Measurements from ENCODE around the gene PODXL.
A peak's percentile ranks its signal among the peaks of the same experiment; 100 is the strongest.

Gene PODXL

DNA sequence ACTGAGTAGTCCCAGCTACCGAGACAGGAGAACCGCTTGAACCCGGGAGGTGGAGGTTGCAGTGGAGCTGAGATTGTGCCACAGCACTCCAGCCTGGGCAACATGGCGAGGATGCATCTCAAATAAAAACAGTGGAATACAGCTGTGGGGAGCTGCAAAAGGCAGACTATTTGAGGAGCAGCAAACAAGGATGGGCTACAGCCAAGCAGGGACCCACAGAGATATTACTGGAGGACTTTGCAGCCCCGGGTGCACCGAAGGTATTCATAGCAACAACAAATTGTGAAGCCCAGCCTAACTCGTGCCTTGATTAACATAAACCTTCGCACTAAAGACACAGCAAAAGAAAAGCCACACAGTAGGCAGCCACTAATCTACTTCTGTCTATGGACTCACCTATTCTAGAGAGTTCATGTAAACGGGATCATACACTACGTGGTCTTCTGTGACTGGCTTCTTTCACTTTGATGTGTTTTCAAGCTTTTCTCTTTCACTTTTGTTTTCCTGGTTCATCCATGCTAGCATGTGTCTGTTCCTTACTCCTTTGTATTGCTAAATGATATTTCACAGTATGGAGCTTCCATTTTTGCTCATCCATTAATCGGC lies 34.0 kb downstream of the PODXL start (continued):
- TF ChIP-seq ZSCAN18 (tag by site-specific recombination; IDR thresholded peaks at IDR 0.05) (no peak), ZNF2 (tag by site-specific recombination; IDR thresholded peaks at IDR 0.05) (no peak), ZNF274 (IDR thresholded peaks at IDR 0.05; ENCODE audit: low read length) (no peak), ZNF274 (tag by site-specific recombination; IDR thresholded peaks at IDR 0.05; ENCODE audit: borderline replicate concordance) (no peak), ZNF561 (tag by site-specific recombination; IDR thresholded peaks at IDR 0.05; ENCODE audit: borderline replicate concordance) (no peak)

- no peaks in the 10 kb centered on the region for H3K4me1 ChIP-seq (ENCODE audit: control insufficient read depth, insufficient read depth, low read length)
- ChIA-PET CTCF (interaction anchor here (0.6 to 1.5 kb wide), 5 partner anchors 8 to 133 kb away, joined by 3 to 8 read pairs (median 4); no protein-coding TSS in a partner anchor), POLR2A (no interaction called here)
- H3K9me3 ChIP-seq (ENCODE audit: control insufficient read depth, insufficient read depth, low read depth, low read length): no peaks in the 10 kb centered on the region
- TF ChIP-seq ZSCAN30 (tag by site-specific recombination; IDR thresholded peaks at IDR 0.05) (no peak), GLIS1 (tag by site-specific recombination; IDR thresholded peaks at IDR 0.05) (0 out of 2 replicates have a peak, but pooled peaks have one; percentile 15), MZF1 (tag by site-specific recombination; IDR thresholded peaks at IDR 0.05; ENCODE audit: borderline replicate concordance) (no peak), IKZF3 (tag by site-specific recombination; IDR thresholded peaks at IDR 0.05) (no peak), PRDM1 (tag by site-specific recombination; IDR thresholded peaks at IDR 0.05) (no peak), PRDM6 (tag by site-specific recombination; IDR thresholded peaks at IDR 0.05) (peak; percentile 68)
- TF ChIP-seq, protein P1, sequence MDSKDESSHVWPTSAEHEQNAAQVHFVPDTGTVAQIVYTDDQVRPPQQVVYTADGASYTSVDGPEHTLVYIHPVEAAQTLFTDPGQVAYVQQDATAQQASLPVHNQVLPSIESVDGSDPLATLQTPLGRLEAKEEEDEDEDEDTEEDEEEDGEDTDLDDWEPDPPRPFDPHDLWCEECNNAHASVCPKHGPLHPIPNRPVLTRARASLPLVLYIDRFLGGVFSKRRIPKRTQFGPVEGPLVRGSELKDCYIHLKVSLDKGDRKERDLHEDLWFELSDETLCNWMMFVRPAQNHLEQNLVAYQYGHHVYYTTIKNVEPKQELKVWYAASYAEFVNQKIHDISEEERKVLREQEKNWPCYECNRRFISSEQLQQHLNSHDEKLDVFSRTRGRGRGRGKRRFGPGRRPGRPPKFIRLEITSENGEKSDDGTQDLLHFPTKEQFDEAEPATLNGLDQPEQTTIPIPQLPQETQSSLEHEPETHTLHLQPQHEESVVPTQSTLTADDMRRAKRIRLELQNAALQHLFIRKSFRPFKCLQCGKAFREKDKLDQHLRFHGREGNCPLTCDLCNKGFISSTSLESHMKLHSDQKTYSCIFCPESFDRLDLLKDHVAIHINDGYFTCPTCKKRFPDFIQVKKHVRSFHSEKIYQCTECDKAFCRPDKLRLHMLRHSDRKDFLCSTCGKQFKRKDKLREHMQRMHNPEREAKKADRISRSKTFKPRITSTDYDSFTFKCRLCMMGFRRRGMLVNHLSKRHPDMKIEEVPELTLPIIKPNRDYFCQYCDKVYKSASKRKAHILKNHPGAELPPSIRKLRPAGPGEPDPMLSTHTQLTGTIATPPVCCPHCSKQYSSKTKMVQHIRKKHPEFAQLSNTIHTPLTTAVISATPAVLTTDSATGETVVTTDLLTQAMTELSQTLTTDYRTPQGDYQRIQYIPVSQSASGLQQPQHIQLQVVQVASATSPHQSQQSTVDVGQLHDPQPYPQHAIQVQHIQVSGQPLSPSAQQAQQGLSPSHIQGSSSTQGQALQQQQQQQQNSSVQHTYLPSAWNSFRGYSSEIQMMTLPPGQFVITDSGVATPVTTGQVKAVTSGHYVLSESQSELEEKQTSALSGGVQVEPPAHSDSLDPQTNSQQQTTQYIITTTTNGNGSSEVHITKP (tag by site-specific recombination; IDR thresholded peaks at IDR 0.05): peak; percentile 36; the same call in 1 of the 2 replicates
- H3K36me3 ChIP-seq (ENCODE audit: control insufficient read depth in 2 of 2, insufficient read depth in 1 of 2, low read length in 2 of 2): no peaks in the 10 kb centered on the region
- no peak overlapping the region for H3K4me3 ChIP-seq (ENCODE audit: low read depth, low read length)
- no peak overlapping the region for H3K27ac ChIP-seq (ENCODE audit: extremely low read depth, low read depth, low read length)
These were observed 34.7 kb downstream of the PODXL start for GRCh38 chr7:131521651-131522163.

DNA sequence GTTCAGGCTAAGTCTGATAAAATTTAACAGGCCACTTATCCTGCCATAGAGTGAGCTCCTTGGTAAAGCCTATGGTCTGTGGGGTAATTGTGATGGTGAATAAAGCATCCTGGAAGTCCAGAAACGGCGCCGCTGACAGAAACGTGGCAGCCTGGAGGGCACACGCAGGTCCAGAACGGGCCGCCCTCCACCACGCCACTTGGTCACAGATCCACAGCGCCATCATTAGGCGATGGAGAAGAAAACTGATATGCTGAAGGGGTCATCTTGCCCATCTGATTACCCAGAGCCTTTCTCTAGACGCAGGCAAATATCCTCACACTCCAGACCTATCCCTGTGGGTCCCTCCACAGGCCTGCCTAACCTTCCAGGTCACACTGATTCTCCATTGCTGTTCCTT lies 37.8 kb downstream of the PODXL start:
- Histone ChIP-seq H3K27ac (ENCODE audit: extremely low read depth, low read depth, low read length) (no peak overlapping the region), H3K4me1 (ENCODE audit: control insufficient read depth, insufficient read depth, low read length) (no peaks in the 10 kb centered on the region), H3K9me3 (ENCODE audit: control insufficient read depth, insufficient read depth, low read depth, low read length) (no peaks in the 10 kb centered on the region), H3K4me3 (ENCODE audit: low read depth, low read length) (no peak overlapping the region), H3K36me3 (ENCODE audit: control insufficient read depth in 2 of 2, insufficient read depth in 1 of 2, low read length in 2 of 2) (no peaks in the 10 kb centered on the region)
- CTCF ChIA-PET: interaction anchor here (1.4 kb wide), 1 partner anchor 27 kb away, joined by 6 read pairs; no protein-coding TSS in a partner anchor
- POLR2A ChIA-PET: no interaction called here
- TF ChIP-seq ZBTB1 (tag by site-specific recombination; IDR thresholded peaks at IDR 0.05): no peak
- TF ChIP-seq REPIN1 (tag by site-specific recombination; IDR thresholded peaks at IDR 0.05; ENCODE audit: low read depth): no peak
- no peak for TF ChIP-seq ZNF184 (tag by site-specific recombination; IDR thresholded peaks at IDR 0.05)
- no peak for TF ChIP-seq REST (tag by site-specific recombination; IDR thresholded peaks at IDR 0.05)
- no peak for TF ChIP-seq ZNF792 (tag by site-specific recombination; IDR thresholded peaks at IDR 0.05)
- TF ChIP-seq ZNF837 (tag by site-specific recombination; IDR thresholded peaks at IDR 0.05): no peak
- TF ChIP-seq PRDM6 (tag by site-specific recombination; IDR thresholded peaks at IDR 0.05): no peak
